NCI-H82 treated with DMSO at 0.1 percent for 48 hours (cell line): ENCODE results near the gene HORMAD1.
A peak's percentile ranks its signal among the peaks of the same experiment; 100 is the strongest.
"Not testable (repeated sequence)": the region's sequence is repeated elsewhere in the genome, so short reads cannot be mapped to it uniquely, and the experiment has no call there.

Source experiments
- DNase-seq: peaks from one replicate; lab custom pipeline; 2025; ENCODE audit not compliant: unreplicated experiment; lab: John Stamatoyannopoulos, UW

Gene HORMAD1

GRCh38 chr1:150703427-150703826 lies 17.3 kb downstream of the HORMAD1 start:
- no peak for DNase-seq

DNA sequence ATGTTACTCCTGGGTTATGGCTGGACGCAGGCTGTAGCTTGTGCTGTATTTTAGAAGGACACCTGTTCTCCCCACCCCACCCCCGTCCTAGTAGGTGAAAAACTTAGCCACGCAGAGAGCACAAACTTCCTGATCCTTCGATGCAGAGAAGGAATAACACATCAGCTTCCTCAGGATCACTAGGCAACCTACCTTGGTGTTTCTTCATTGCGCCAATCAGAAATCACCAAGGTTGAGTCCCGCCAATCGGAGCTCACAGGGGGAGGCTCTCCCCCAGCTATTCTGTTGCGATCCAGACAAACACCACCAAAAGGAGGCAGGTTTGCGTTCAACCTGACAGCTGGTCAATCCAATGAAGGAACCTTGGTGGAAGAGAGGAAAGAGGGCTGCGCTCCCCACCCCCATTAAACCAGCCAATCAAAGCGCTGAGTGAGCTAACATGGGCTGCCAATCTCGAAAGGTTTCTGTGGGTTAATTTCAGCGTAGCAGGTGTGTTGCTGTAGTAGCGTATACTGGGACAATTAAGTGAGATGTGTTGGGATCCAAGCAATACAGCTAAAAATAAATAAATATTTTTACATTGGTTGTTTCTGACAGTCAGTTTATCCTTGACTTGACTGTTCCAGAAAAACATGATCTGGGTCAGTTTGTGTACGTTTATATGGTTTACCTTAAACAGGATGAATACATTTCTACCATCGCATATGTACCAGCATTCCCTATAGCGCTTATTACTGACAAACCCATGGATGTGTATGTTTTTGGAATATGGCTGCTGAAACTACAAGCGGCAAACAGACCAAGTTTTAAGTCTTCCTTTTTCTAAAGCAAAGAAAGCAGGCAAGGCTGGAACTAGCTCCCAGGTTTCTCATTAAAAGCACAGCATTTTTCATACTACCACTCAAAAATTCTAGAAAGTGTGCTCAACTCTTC lies 23.4 kb downstream of the HORMAD1 start, which contains the start of gene GOLPH3L:
GOLPH3L (minus strand) TSS at position 160 of the 933 bp plus-strand sequence. CDS start 2,316 bp downstream, outside the sequence.
- peak; percentile 100 for DNase-seq

DNA sequence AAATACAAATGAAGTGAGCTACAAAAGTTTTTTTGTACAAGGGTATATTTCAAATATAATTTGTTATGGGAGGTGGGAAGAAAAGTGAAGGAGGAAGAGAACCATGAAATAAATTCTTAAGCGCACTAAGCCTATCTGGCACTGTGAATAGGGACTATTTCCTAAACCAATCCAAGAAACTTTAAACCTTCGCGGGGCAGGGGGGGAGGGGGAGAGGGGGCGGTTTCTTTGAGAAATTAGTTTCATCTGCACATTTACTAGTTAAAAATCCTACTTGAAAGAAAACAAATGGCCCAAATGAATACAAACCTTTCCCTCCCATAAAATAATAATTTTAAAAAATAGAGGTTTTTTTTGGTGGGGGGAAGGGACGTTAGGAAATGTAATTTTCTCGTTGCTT lies 24.1 kb downstream of the HORMAD1 start:
- no peak for DNase-seq

GRCh38 chr1:150696162-150696561 lies 24.5 kb downstream of the HORMAD1 start:
- no peak for DNase-seq

DNA sequence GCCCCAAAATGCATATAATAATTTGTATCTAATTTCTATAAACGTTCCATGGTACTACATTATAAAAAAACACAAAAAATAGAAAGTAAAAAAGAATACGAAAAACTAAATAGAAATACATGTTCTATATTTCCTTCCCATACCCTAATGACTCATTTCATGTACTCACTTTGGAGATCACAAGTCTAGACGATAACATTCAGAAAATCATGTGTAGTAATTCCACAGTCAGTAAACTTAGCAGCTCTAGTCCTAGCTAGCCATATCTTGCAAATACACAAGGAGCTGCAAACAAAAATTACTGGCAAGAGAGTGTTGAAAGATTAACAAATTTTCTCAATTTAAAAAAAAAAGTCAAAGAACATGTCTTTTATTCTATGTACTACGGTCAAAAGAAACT lies 25.1 kb downstream of the HORMAD1 start:
- no peak for DNase-seq

GRCh38 chr1:150692720-150693119 lies 28.0 kb downstream of the HORMAD1 start:
- DNase-seq: no peak

DNA sequence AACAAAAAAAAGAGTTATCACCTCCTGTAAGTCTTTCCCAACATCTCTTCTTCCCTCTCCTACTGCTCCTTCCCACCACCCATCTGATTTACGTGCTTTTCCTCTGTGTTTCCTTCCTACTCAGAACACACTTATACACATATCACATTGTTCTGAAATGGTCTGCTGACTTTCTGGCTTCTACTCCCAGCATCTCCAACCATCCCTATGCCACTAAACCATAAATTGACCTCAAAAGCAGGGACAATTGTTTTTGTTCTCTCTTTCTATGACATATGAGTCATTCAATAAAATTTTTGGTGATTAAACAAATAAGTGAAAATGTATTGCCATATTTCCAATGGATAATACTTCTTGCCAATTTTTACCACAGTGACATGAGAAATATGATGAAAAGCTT lies 31.9 kb downstream of the HORMAD1 start:
- DNase-seq: no peak

GRCh38 chr1:150686275-150686674 lies 34.4 kb downstream of the HORMAD1 start:
- no peak for DNase-seq

DNA sequence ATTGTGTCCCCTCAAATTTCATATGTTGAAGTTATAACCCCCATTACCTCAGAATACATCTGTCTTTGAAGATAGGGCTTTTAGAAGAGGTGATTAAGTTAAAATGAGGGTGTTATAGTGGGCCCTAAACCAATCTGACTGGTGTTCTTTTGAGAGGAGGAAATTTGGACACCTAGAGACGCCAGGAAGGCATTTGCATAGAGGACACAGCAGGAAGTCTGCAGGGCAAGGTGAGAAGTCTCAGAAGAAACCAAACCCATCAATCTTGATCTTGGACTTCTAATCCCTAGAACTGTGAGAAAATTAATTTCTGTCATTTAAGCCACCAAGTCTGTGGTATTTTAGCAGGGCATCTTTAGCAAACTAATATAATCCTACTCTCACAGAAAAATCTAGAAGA lies 36.8 kb downstream of the HORMAD1 start:
- no peak for DNase-seq

GRCh38 chr1:150678988-150679387 lies 41.7 kb downstream of the HORMAD1 start:
- no peak for DNase-seq

GRCh38 chr1:150674881-150675280 lies 45.8 kb downstream of the HORMAD1 start:
- no peak for DNase-seq

- no peak for DNase-seq
These were observed 57.4 kb downstream of the HORMAD1 start for GRCh38 chr1:150663321-150663720.

GRCh38 chr1:150662811-150663210 lies 57.9 kb downstream of the HORMAD1 start:
- DNase-seq: no peak

GRCh38 chr1:150661156-150661555 lies 59.5 kb downstream of the HORMAD1 start:
- no peak for DNase-seq

- no peak for DNase-seq
These were observed 60.1 kb downstream of the HORMAD1 start for GRCh38 chr1:150660584-150660983.

- DNase-seq: peak; percentile 22
These were observed 63.6 kb downstream of the HORMAD1 start for GRCh38 chr1:150657064-150657463.

GRCh38 chr1:150654635-150655034 lies 66.1 kb downstream of the HORMAD1 start:
- not testable (repeated sequence) for DNase-seq

- DNase-seq: no peak
These were observed 70.5 kb downstream of the HORMAD1 start for GRCh38 chr1:150650193-150650592.

GRCh38 chr1:150649441-150650075 lies 71.1 kb downstream of the HORMAD1 start:
- no peak for DNase-seq
